IPS-11a (cell line): ENCODE results near the gene PI3.

Experiments
- H3K4me3 ChIP-seq: one replicate; pipeline ENCODE4 v1.5.1; 2013; ENCODE audit warnings: low read depth, low read length, control low read depth

The PI3 gene

GRCh38 chr20:45183084-45183483, 8.4 kb downstream of the PI3 start:
- H3K4me3 ChIP-seq, result no peak overlapping the region

- H3K4me3 ChIP-seq, result no peak overlapping the region
These were observed 13.0 kb downstream of the PI3 start for GRCh38 chr20:45187693-45188092.

GRCh38 chr20:45189067-45189609, 14.4 kb downstream of the PI3 start:
- H3K4me3 ChIP-seq, result no peak overlapping the region

DNA sequence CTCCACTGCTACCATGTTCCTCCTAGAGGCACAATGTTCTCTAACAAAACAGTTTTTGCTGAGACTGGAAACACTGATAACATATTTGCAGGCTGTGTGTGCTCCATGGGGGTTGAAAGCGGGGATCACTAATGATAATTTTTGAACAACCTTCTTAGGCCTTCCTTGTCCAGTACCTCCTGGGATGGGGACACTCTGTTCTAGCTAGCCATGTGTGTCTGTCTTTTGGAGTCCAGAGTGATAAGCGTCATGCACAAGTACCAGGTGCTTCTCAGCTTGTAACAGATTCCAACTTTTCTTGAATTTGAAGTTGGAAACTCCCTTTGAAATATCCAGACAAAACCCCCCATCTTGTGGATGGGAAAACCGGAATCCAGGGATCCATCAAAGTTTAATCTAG, 15.2 kb downstream of the PI3 start:
- H3K4me3 ChIP-seq, result no peak overlapping the region

GRCh38 chr20:45191926-45192325, 17.2 kb downstream of the PI3 start:
- H3K4me3 ChIP-seq, result no peak overlapping the region

- no peak overlapping the region for H3K4me3 ChIP-seq
These were observed 18.6 kb downstream of the PI3 start for GRCh38 chr20:45193331-45193730.

- H3K4me3 ChIP-seq, result no peak within 1 kb of the TSS
These were observed 32.0 kb downstream of the PI3 start, which contains the start of gene SEMG1 for GRCh38 chr20:45206725-45207124. Gene SEMG1, plus strand, starts transcription at chr20:45207033. Its CDS starts 21 bp downstream, at chr20:45207054.

- no peak overlapping the region for H3K4me3 ChIP-seq
These were observed 35.2 kb downstream of the PI3 start for GRCh38 chr20:45209924-45210323.

DNA sequence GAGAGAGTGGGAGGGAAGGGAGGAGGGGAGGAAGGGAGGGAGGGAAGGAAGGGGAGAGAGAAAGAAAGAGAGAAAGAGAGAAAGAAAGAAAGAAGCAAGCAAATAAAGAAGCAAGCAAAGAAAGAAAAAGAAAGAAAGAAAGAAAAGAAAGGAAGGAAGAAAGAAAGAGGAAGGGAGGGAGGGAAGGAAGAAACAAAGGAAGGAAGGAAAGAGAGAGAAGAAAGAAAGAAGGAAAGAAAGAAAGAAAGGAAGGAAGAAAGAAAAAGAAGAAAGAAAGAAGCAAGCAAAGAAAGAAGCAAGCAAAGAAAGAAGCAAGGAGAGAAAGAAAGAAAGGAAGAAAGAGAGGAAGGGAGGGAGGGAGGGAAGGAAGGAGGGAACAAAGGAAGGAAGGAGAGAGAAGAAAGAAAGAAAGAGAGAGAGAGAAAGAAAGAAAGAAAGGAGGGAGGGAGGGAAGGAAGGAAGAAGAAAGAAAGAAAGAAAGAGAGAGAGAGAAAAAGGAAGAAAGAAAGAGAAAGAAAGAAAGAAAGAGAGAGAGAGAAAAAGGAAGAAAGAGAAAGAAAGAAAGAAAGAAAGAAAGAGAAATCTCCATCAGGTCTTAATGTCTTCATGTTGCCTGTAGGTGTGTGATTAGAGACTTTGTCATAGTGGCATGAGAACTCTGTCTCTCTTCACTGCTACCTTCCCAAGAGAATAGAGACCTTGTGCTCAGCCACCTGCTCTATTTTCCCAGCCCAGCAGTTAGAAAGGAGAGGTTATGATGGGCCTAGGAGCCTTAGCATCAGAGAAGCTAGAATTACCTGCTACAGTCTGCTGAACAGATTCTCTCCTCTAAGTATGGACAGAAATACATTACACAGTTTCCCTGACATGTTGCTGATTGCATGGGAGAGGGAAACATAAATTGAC, 37.1 kb downstream of the PI3 start:
- H3K4me3 ChIP-seq, result no peak overlapping the region

- H3K4me3 ChIP-seq, result no peak overlapping the region
These were observed 38.1 kb downstream of the PI3 start for GRCh38 chr20:45212836-45213235.

GRCh38 chr20:45218124-45218523, 43.4 kb downstream of the PI3 start:
- H3K4me3 ChIP-seq, result no peak overlapping the region

DNA sequence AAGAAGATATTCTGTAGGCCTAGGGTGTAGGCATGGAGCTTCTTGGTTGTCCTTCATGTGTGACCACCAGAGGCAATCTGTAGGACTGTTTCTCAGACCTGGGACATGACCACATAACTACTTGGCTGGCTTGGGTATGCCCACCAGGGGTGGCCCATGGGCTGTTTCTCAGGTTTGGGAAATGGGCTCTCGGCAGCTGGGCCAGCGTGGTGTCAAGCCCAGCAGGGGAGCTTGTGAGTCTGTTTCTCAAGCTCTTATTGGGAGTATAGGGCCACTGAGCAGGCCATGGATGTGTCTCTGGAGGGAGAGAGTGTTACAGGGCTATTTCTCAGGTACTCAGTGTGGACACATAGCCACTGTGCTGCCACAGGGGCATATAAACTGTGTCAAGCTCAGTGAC, 43.9 kb downstream of the PI3 start:
- H3K4me3 ChIP-seq, result no peak overlapping the region

- no peak within 1 kb of the TSS for H3K4me3 ChIP-seq
These were observed 46.4 kb downstream of the PI3 start, which contains the start of gene SEMG2 for GRCh38 chr20:45221076-45221475. Gene SEMG2, plus strand, starts transcription at chr20:45221373. Its CDS starts 17 bp downstream, at chr20:45221390.

GRCh38 chr20:45223136-45223535, 48.4 kb downstream of the PI3 start:
- no peak overlapping the region for H3K4me3 ChIP-seq
